H1 (cell line): ENCODE data around the gene SLC25A31. TPM values are rescaled to one million over a fixed set of nuclear protein-coding genes. Genes with fewer than 3 reads are reported as not detected.

Experiments used
- CTCF ChIA-PET: fragments of 300-600 bp; sonication (Branson Sonifier 250); formaldehyde crosslinking; loops from one replicate; lab custom pipeline; 2021; ENCODE audit not compliant: partially characterized antibody; lab: Charles Lee
- POLR2A ChIA-PET: fragments of 300-600 bp; sonication (Branson Sonifier 250); formaldehyde crosslinking; loops from one replicate; lab custom pipeline; 2021; ENCODE audit warnings: inconsistent platforms; ENCODE audit not compliant: partially characterized antibody; lab: Charles Lee
- DNase-seq, 2 experiments: peaks; one replicate each; pipeline versions ENCODE4 v3.0.0 to v3.0.0-alpha.2; 2010 to 2022; ENCODE audit warnings: low spot score in 2 of 2, low read depth in 1 of 2, mixed read lengths in 1 of 2
- FAIRE-seq: peaks from 2 replicates; lab custom pipeline; 2011; peaks lifted over from hg19 to GRCh38; lab: Jason Lieb, UNC
- H2AFZ ChIP-seq: 2 replicates; pipeline ENCODE4 v1.8.1; 2012; ENCODE audit warnings: low read length, inconsistent platforms
- H2AK5ac ChIP-seq: 2 replicates; pipeline ENCODE4 v1.6.1; 2013; ENCODE audit warnings: low read depth, low read length
- H2BK120ac ChIP-seq: replicated peaks from 2 replicates; pipeline ENCODE3; 2013; ENCODE audit warnings: low read depth, low read length, inconsistent platforms
- H2BK12ac ChIP-seq: 2 replicates; pipeline ENCODE4 v1.6.1; 2013; ENCODE audit warnings: low read depth, low read length
- H2BK15ac ChIP-seq: 2 replicates; pipeline ENCODE4 v1.6.1; 2013; ENCODE audit warnings: low read length
- H2BK20ac ChIP-seq: 2 replicates; pipeline ENCODE4 v1.6.1; 2013; ENCODE audit warnings: low read length
- H2BK5ac ChIP-seq: 2 replicates; pipeline ENCODE4 v1.6.1; 2013; ENCODE audit warnings: low read depth, low read length
- H3K14ac ChIP-seq: 2 replicates; pipeline ENCODE4 v1.6.1; 2013; ENCODE audit warnings: inconsistent platforms; ENCODE audit not compliant: insufficient read length
- H3K18ac ChIP-seq: 2 replicates; pipeline ENCODE4 v1.6.1; 2013; ENCODE audit warnings: low read length; ENCODE audit errors: extremely low read depth
- H3K23ac ChIP-seq: 2 replicates; pipeline ENCODE4 v1.6.1; 2013; ENCODE audit warnings: inconsistent platforms; ENCODE audit not compliant: insufficient read length
- H3K23me2 ChIP-seq: 2 replicates; pipeline ENCODE4 v1.6.1; 2013; ENCODE audit warnings: low read depth, low read length
- H3K27ac ChIP-seq: 2 replicates; pipeline ENCODE4 v1.6.1; 2011; ENCODE audit warnings: low read depth, low read length, inconsistent platforms
- H3K27me3 ChIP-seq, 4 experiments: replicated peaks in 1 of 4; 1 replicate in 1 of 4; 2 replicates in 3 of 4; pipeline versions ENCODE4 v1.6.1 to v1.8.1; 2011 to 2013; ENCODE audit warnings: low read length in 3 of 4, mild to moderate bottlenecking in 3 of 4, inconsistent platforms in 2 of 4, mixed read lengths in 2 of 4, moderate library complexity in 1 of 4; ENCODE audit not compliant: control insufficient read depth in 3 of 4, insufficient read depth in 3 of 4; ENCODE audit errors: extremely low read depth in 1 of 4
- H3K36me3 ChIP-seq, 4 experiments: 2 replicates each; pipeline versions ENCODE4 v1.6.1 to v1.8.1; 2011 to 2013; ENCODE audit warnings: mild to moderate bottlenecking in 4 of 4, low read length in 3 of 4, moderate library complexity in 2 of 4, control low read depth in 1 of 4, inconsistent platforms in 1 of 4; ENCODE audit not compliant: insufficient read depth in 4 of 4, control insufficient read depth in 2 of 4
- H3K4ac ChIP-seq: replicated peaks from 2 replicates; pipeline ENCODE3; 2013; ENCODE audit warnings: low read length, low read depth, mixed read lengths, inconsistent platforms; ENCODE audit not compliant: insufficient read length
- H3K4me1 ChIP-seq, 4 experiments: replicated peaks in 1 of 4; 1 replicate in 1 of 4; 2 replicates in 3 of 4; pipeline versions ENCODE4 v1.6.1 to v1.8.1; 2011 to 2013; ENCODE audit warnings: low read length in 3 of 4, inconsistent platforms in 2 of 4, mixed read lengths in 1 of 4; ENCODE audit not compliant: insufficient read depth in 4 of 4, control insufficient read depth in 3 of 4
- H3K4me2 ChIP-seq, 2 experiments: 2 replicates each; pipeline versions ENCODE4 v1.6.1 to v1.8.1; 2011 to 2013; ENCODE audit warnings: low read depth in 2 of 2, low read length in 2 of 2, control low read depth in 1 of 2, inconsistent platforms in 1 of 2, mild to moderate bottlenecking in 1 of 2; ENCODE audit not compliant: insufficient read depth in 1 of 2
- H3K4me3 ChIP-seq, 4 experiments: fragments of 200-600, 300-600 bp in 1 of 4; sonication (generic), shearing (Covaris generic), sonication (Bioruptor Twin) in 1 of 4; 2 replicates each; pipeline versions ENCODE4 v1.5.1 to v1.8.1; 2011 to 2016; ENCODE audit warnings: low read length in 4 of 4, low read depth in 3 of 4, control low read depth in 2 of 4, inconsistent platforms in 2 of 4, mild to moderate bottlenecking in 2 of 4, mixed read lengths in 1 of 4, moderate library complexity in 1 of 4; ENCODE audit not compliant: insufficient read depth in 2 of 4; ENCODE audit errors: extremely low read depth in 1 of 4
- H3K56ac ChIP-seq: replicated peaks from 2 replicates; pipeline ENCODE3; 2013; ENCODE audit warnings: low read depth, mild to moderate bottlenecking, mixed read lengths, low read length, inconsistent platforms; ENCODE audit not compliant: insufficient read length
- H3K79me1 ChIP-seq: 2 replicates; pipeline ENCODE4 v1.6.1; 2013; ENCODE audit warnings: low read depth, low read length, control low read depth
- H3K79me2 ChIP-seq, 2 experiments: 2 replicates each; pipeline versions ENCODE4 v1.6.1 to v1.8.1; 2012 to 2013; ENCODE audit warnings: low read length in 2 of 2, mild to moderate bottlenecking in 2 of 2, inconsistent platforms in 1 of 2; ENCODE audit not compliant: insufficient read depth in 2 of 2, control insufficient read depth in 1 of 2
- H3K9ac ChIP-seq, 4 experiments: replicated peaks in 1 of 4; 1 replicate in 1 of 4; 2 replicates in 3 of 4; pipeline versions ENCODE4 v1.6.1 to v1.8.1; 2011 to 2013; ENCODE audit warnings: low read depth in 3 of 4, low read length in 3 of 4, control low read depth in 2 of 4, mild to moderate bottlenecking in 2 of 4, moderate library complexity in 2 of 4, inconsistent platforms in 1 of 4; ENCODE audit errors: extremely low read depth in 1 of 4
- H3K9me3 ChIP-seq, 2 experiments: 2 replicates each; pipeline versions ENCODE4 v1.6.1 to v1.8.1; 2012 to 2013; ENCODE audit warnings: mild to moderate bottlenecking in 2 of 2, moderate library complexity in 2 of 2, control low read depth in 1 of 2, inconsistent platforms in 1 of 2, low read depth in 1 of 2, low read length in 1 of 2, mixed read lengths in 1 of 2; ENCODE audit not compliant: insufficient read depth in 2 of 2
- H4K20me1 ChIP-seq, 2 experiments: replicated peaks in 1 of 2; 2 replicates each; pipeline versions ENCODE3 to v1.8.1; 2011 to 2013; ENCODE audit warnings: inconsistent platforms in 2 of 2, low read length in 2 of 2, mild to moderate bottlenecking in 1 of 2; ENCODE audit not compliant: insufficient read depth in 2 of 2, control insufficient read depth in 1 of 2
- H4K5ac ChIP-seq: 2 replicates; pipeline ENCODE4 v1.6.1; 2013; ENCODE audit warnings: low read length, low read depth, mixed read lengths, inconsistent platforms; ENCODE audit not compliant: insufficient read length
- H4K8ac ChIP-seq: 2 replicates; pipeline ENCODE4 v1.8.0; 2013; ENCODE audit warnings: mild to moderate bottlenecking, moderate library complexity, low read length, inconsistent platforms; ENCODE audit not compliant: insufficient read depth; ENCODE audit errors: extremely low read depth
- H4K91ac ChIP-seq: replicated peaks from 2 replicates; pipeline ENCODE3; 2013; ENCODE audit warnings: low read length, mixed read lengths, inconsistent platforms; ENCODE audit not compliant: insufficient read length
- BRCA1 ChIP-seq: IDR thresholded peaks from 2 replicates; pipeline ENCODE4 v1.6.1; 2012; ENCODE audit warnings: low read depth, low read length, improper control_type of control experiment
- CREB1 ChIP-seq: IDR thresholded peaks from 2 replicates; pipeline ENCODE4 v1.6.1; 2012; ENCODE audit warnings: inconsistent platforms
- JUND ChIP-seq: IDR thresholded peaks from 2 replicates; pipeline ENCODE4 v1.6.1; 2011; ENCODE audit warnings: mild to moderate bottlenecking, improper control_type of control experiment, low read length
- SRF ChIP-seq: IDR thresholded peaks from 2 replicates; pipeline ENCODE4 v1.6.1; 2011; ENCODE audit warnings: mild to moderate bottlenecking, low read depth, low read length, moderate library complexity
- SUZ12 ChIP-seq: fragments of 200-600 bp; sonication (generic); IDR thresholded peaks from 2 replicates; pipeline ENCODE4 v1.6.1; 2012; ENCODE audit warnings: mild to moderate bottlenecking, inconsistent platforms, low read length, moderate library complexity, mixed read lengths
- WGBS, 2 experiments: shearing (Covaris generic) in 1 of 2; methylation state at CpG; one replicate each; pipeline versions ENCODE4 v1.1.6 to v1.1.7; 2013 to 2015; ENCODE audit warnings: low lambda C conversion rate in 2 of 2, mixed read lengths in 2 of 2, inconsistent platforms in 1 of 2, low coverage in 1 of 2, missing lambda C conversion rate in 1 of 2; ENCODE audit not compliant: insufficient replicate concordance in 2 of 2, insufficient coverage in 1 of 2, insufficient read length in 1 of 2; ENCODE audit errors: extremely low coverage in 1 of 2, missing lambda C conversion rate in 1 of 2; 5-methylcytosine and 5-hydroxymethylcytosine counted together
- long read RNA-seq, 2 experiments: library from RNA in 1 of 2; library from capped mRNA in 1 of 2; stranded (forward); transcript quantifications; one replicate each; pipeline ENCODE4 v2.0.0, GENCODE V29; 2021; ENCODE audit warnings: inconsistent platforms in 1 of 2
- polyA minus RNA-seq, 3 experiments: library from RNA; depleted of rRNA, polyadenylated mRNA; stranded (reverse); fragments of >200 nt; gene quantifications; 1 replicate in 2 of 3; 2 replicates in 1 of 3; pipeline ENCODE4 v1.2.3, GENCODE V29; 2011
- polyA plus RNA-seq, 7 experiments: library from polyadenylated mRNA; depleted of rRNA in 3 of 7; stranded (reverse) in 5 of 7; unstranded in 2 of 7; fragments of >200 nt in 5 of 7; fragments of 200-250 nt in 2 of 7; gene quantifications; 1 replicate in 5 of 7; 2 replicates in 1 of 7; 4 replicates in 1 of 7; pipeline versions ENCODE4 v1.2.1 to v1.2.3, GENCODE V29; 2011 to 2013; ENCODE audit warnings: missing spikeins in 2 of 7, mixed read lengths in 2 of 7
- total RNA-seq: library from RNA; stranded (reverse); fragmentation: NEBNext Ultra II Directional; extraction: Animal tissue kit (Norgen Biotek cat#: 25700); gene quantifications from 2 replicates; pipeline ENCODE4 v1.2.1, GENCODE V29; 2021

SLC25A31 gene
- not detected in 2 replicates for total RNA-seq
- polyA plus RNA-seq (2011; rRNA removed): not detected in 2 replicates
- polyA plus RNA-seq (2011; cell fraction: cytosol; rRNA removed): not detected
- not detected for polyA plus RNA-seq (2011; cell fraction: nucleus; rRNA removed)
- not detected in 4 replicates for polyA plus RNA-seq (2012, experiment 1 of 2)
- polyA plus RNA-seq (2012, experiment 2 of 2): not detected
- polyA plus RNA-seq (2013, experiment 1 of 2): 0.02 TPM
- not detected for polyA plus RNA-seq (2013, experiment 2 of 2)
- not detected in 2 replicates for polyA minus RNA-seq (2011; rRNA and poly(A)+ RNA removed)
- polyA minus RNA-seq (2011; cell fraction: cytosol; rRNA and poly(A)+ RNA removed): not detected
- not detected for polyA minus RNA-seq (2011; cell fraction: nucleus; rRNA and poly(A)+ RNA removed)
- long read RNA-seq, experiment 1: 0 reads
- long read RNA-seq, experiment 2: 0 reads

DNA sequence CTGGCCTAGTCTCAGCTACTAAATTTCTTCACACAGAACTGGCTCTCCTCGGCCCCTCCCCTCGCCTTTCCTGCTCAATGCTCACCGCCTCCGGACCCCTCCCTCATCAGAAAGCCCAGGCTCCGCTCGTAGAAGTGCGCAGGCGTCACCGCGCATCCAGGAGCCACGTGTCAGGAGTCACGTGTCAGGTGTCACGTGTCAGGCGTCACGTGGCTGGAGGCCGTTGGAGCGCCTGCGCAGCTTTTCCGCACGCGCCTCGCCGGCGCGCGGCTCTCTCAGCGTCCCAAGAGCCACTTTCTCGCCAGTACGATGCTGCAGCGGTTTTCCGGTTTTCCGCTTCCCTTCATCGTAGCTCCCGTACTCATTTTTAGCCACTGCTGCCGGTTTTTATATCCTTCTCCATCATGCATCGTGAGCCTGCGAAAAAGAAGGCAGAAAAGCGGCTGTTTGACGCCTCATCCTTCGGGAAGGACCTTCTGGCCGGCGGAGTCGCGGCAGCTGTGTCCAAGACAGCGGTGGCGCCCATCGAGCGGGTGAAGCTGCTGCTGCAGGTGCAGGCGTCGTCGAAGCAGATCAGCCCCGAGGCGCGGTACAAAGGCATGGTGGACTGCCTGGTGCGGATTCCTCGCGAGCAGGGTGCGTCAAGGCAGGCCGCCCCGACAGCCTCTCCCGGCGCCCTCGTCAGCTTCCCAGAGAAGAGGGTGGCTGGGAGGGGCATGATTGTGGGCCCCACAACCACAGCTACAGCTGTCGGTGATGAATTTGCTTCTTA lies at the start of gene SLC25A31:
Gene SLC25A31 (plus strand): TSS at position 259 of the 772 bp plus-strand sequence. CDS start 146 bp downstream, at position 405.
- no peak within 1 kb of the TSS for H3K27ac ChIP-seq
- H2BK20ac ChIP-seq: no peak within 1 kb of the TSS
- H3K23ac ChIP-seq: no peak within 1 kb of the TSS
- no peak within 1 kb of the TSS for H4K91ac ChIP-seq
- TF ChIP-seq SUZ12 (no peak), BRCA1 (no peak), JUND (no peak), SRF (no peak), CREB1 (no peak)
- H3K9me3 ChIP-seq: no peaks in the 10 kb centered on the region
- ChIA-PET POLR2A (interaction anchor here (0.7 to 1.3 kb wide), 2 partner anchors 8 to 19 kb away, joined by 3 to 5 read pairs; no protein-coding TSS in a partner anchor), CTCF (interaction anchor here (0.6 to 1.2 kb wide), 4 partner anchors 15 to 132 kb away, joined by 3 to 5 read pairs (median 4); no protein-coding TSS in a partner anchor)
- no peaks in the 10 kb centered on the region for H3K36me3 ChIP-seq
- FAIRE-seq (no peak), DNase-seq (no peak)
- H4K8ac ChIP-seq: no peak within 1 kb of the TSS
- no peak within 1 kb of the TSS for H3K14ac ChIP-seq
- H3K79me1 ChIP-seq: no peaks in the 10 kb centered on the region
- no peak within 1 kb of the TSS for H3K18ac ChIP-seq
- no peak within 1 kb of the TSS for H2BK5ac ChIP-seq
- no peaks in the 10 kb centered on the region for H3K4me1 ChIP-seq
- no peaks in the 10 kb centered on the region for H3K27me3 ChIP-seq
- H2BK15ac ChIP-seq: no peak within 1 kb of the TSS
- H2AK5ac ChIP-seq: no peak within 1 kb of the TSS
- 93% methylated on average over 62 of the region's 64 CpGs; no CpG with 5 or more reads in 1 of the 2 experiments for WGBS, 2 experiments
- H3K4me2 ChIP-seq: no peak within 1 kb of the TSS
- H3K4me3 ChIP-seq: no peak within 1 kb of the TSS
- no peaks in the 10 kb centered on the region for H4K20me1 ChIP-seq
- H2BK12ac ChIP-seq: no peak within 1 kb of the TSS
- H4K5ac ChIP-seq: no peak within 1 kb of the TSS
- H2BK120ac ChIP-seq: no peak within 1 kb of the TSS
- H2AFZ ChIP-seq: no peak within 1 kb of the TSS
- no peak within 1 kb of the TSS for H3K4ac ChIP-seq
- no peak within 1 kb of the TSS for H3K9ac ChIP-seq
- H3K79me2 ChIP-seq: no peaks in the 10 kb centered on the region
- no peak within 1 kb of the TSS for H3K56ac ChIP-seq
- H3K23me2 ChIP-seq: no peaks in the 10 kb centered on the region
